ENCODE results near the gene GCLM.

- TF ChIP-seq, protein P1, sequence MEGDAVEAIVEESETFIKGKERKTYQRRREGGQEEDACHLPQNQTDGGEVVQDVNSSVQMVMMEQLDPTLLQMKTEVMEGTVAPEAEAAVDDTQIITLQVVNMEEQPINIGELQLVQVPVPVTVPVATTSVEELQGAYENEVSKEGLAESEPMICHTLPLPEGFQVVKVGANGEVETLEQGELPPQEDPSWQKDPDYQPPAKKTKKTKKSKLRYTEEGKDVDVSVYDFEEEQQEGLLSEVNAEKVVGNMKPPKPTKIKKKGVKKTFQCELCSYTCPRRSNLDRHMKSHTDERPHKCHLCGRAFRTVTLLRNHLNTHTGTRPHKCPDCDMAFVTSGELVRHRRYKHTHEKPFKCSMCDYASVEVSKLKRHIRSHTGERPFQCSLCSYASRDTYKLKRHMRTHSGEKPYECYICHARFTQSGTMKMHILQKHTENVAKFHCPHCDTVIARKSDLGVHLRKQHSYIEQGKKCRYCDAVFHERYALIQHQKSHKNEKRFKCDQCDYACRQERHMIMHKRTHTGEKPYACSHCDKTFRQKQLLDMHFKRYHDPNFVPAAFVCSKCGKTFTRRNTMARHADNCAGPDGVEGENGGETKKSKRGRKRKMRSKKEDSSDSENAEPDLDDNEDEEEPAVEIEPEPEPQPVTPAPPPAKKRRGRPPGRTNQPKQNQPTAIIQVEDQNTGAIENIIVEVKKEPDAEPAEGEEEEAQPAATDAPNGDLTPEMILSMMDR (IDR thresholded peaks at IDR 0.05), result no peak
- no peak for TF ChIP-seq ETV6 (CRISPR knock-in tag; IDR thresholded peaks at IDR 0.05)
- TF ChIP-seq NFYB (CRISPR knock-in tag; conservative IDR thresholded peaks at IDR 0.05; ENCODE audit: low read depth), result no peak
- TF ChIP-seq, protein P2, sequence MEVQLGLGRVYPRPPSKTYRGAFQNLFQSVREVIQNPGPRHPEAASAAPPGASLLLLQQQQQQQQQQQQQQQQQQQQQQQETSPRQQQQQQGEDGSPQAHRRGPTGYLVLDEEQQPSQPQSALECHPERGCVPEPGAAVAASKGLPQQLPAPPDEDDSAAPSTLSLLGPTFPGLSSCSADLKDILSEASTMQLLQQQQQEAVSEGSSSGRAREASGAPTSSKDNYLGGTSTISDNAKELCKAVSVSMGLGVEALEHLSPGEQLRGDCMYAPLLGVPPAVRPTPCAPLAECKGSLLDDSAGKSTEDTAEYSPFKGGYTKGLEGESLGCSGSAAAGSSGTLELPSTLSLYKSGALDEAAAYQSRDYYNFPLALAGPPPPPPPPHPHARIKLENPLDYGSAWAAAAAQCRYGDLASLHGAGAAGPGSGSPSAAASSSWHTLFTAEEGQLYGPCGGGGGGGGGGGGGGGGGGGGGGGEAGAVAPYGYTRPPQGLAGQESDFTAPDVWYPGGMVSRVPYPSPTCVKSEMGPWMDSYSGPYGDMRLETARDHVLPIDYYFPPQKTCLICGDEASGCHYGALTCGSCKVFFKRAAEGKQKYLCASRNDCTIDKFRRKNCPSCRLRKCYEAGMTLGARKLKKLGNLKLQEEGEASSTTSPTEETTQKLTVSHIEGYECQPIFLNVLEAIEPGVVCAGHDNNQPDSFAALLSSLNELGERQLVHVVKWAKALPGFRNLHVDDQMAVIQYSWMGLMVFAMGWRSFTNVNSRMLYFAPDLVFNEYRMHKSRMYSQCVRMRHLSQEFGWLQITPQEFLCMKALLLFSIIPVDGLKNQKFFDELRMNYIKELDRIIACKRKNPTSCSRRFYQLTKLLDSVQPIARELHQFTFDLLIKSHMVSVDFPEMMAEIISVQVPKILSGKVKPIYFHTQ (CRISPR knock-in tag; IDR thresholded peaks at IDR 0.05), result no peak
- no peak for TF ChIP-seq ZNF138 (CRISPR knock-in tag; conservative IDR thresholded peaks at IDR 0.05)
- no peak for TF ChIP-seq ESRRA (CRISPR knock-in tag; IDR thresholded peaks at IDR 0.05; ENCODE audit: borderline replicate concordance)
- no peak for TF ChIP-seq E2F4 (CRISPR knock-in tag; IDR thresholded peaks at IDR 0.05; ENCODE audit: borderline replicate concordance, low read depth)
- TF ChIP-seq ZNF396 (CRISPR knock-in tag; IDR thresholded peaks at IDR 0.05; ENCODE audit: borderline replicate concordance), result no peak
- TF ChIP-seq SMAD3 (CRISPR knock-in tag; IDR thresholded peaks at IDR 0.05; ENCODE audit: borderline replicate concordance), result no peak
- TF ChIP-seq, protein P3, sequence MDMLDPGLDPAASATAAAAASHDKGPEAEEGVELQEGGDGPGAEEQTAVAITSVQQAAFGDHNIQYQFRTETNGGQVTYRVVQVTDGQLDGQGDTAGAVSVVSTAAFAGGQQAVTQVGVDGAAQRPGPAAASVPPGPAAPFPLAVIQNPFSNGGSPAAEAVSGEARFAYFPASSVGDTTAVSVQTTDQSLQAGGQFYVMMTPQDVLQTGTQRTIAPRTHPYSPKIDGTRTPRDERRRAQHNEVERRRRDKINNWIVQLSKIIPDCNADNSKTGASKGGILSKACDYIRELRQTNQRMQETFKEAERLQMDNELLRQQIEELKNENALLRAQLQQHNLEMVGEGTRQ (CRISPR knock-in tag; IDR thresholded peaks at IDR 0.05), result no peak
- no peak for TF ChIP-seq E2F5 (CRISPR knock-in tag; IDR thresholded peaks at IDR 0.05)
- TF ChIP-seq, protein P4, sequence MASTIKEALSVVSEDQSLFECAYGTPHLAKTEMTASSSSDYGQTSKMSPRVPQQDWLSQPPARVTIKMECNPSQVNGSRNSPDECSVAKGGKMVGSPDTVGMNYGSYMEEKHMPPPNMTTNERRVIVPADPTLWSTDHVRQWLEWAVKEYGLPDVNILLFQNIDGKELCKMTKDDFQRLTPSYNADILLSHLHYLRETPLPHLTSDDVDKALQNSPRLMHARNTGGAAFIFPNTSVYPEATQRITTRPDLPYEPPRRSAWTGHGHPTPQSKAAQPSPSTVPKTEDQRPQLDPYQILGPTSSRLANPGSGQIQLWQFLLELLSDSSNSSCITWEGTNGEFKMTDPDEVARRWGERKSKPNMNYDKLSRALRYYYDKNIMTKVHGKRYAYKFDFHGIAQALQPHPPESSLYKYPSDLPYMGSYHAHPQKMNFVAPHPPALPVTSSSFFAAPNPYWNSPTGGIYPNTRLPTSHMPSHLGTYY (CRISPR knock-in tag; IDR thresholded peaks at IDR 0.05), result no peak
Measured at GRCh38 chr1:93840956-93841482, 68.2 kb downstream of the GCLM start.
